Measurements from ENCODE around the gene RPP14.
A peak's percentile ranks its signal among the peaks of the same experiment; 100 is the strongest.

Gene RPP14

GRCh38 chr3:58291671-58292338, 14.2 kb upstream of the RPP14 start:
- DNase-seq: no peak

- DNase-seq: no peak
These were observed 13.2 kb upstream of the RPP14 start for GRCh38 chr3:58292866-58293265.

- DNase-seq: no peak
These were observed 12.5 kb upstream of the RPP14 start for GRCh38 chr3:58293516-58293915.

GRCh38 chr3:58296269-58296668, 9.8 kb upstream of the RPP14 start:
- no peak for DNase-seq

DNA sequence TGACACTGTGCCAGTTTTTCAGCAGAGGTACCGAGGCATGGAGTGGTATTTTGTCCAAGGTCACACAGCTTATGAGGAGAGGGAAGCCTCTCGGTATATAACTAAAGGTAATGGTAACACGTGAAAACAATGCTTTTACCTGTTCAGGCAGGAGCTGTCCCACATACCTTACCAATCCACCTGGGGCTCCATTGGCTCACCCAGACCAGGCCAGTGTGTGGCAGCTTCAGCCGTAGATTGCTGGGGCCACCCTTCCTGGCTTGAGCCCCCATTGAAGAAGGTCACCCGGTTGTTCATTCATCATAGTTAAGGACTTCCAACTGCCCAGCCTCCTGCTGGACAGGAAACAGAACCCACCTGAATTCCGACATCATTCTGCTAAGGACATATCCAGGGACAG, 9.2 kb upstream of the RPP14 start:
- DNase-seq: no peak

- peak in 1 of 2 donors; percentile 6 for DNase-seq
These were observed 7.9 kb upstream of the RPP14 start for GRCh38 chr3:58298190-58298589.

- no peak for DNase-seq
These were observed 7.0 kb upstream of the RPP14 start for GRCh38 chr3:58299075-58299474.

DNA sequence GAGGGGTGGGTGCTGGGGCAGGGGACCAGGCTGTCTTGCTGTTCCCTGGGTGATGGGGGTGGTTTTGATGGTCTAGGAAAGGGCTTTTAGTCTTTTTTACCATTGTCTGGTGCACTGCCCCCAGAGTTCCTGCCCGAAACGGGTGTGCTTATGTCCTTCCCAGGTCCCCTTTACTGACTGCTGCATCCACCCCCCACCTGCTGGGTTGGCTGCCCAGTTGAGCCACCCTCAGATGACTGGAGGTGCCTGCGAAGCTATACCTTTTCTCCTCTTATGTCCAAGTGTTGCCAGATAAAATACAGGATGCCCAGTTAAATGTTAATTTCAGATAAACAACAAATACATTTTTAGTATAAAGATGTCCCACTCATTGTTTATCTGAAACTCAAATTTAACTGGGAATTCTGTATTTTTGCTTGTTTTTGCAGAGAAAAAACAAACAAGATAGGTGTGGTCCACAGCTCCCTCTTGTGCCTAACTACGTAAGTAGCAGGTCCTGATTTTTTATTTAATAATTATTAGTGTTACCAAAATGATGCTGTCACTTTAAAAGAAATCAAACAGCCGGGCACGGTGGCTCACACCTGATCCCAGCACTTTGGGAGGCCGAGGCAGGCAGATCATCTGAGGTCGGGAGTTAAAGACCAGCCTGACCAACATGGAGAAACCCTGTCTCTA, 6.1 kb upstream of the RPP14 start:
- peak; percentile 38 to 45 for DNase-seq

- DNase-seq: peak; percentile 7 to 40
These were observed 1.7 kb downstream of the RPP14 start for GRCh38 chr3:58307639-58308215.

GRCh38 chr3:58308728-58309127, 2.7 kb downstream of the RPP14 start:
- no peak for DNase-seq

DNA sequence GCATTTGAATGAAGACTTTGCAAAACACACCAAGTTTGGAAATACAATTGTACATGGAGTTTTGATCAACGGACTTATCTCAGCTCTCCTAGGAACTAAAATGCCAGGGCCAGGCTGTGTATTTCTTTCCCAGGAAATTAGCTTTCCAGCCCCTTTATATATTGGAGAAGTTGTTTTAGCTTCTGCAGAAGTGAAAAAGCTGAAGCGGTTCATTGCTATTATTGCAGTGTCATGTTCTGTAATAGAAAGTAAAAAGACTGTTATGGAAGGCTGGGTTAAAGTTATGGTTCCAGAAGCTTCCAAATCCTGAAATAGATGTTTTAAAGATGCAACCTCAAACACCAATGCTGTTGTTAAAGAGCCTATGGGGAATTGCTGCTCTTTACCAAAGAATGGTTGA, 11.8 kb downstream of the RPP14 start:
- DNase-seq: peak; percentile 50 to 52

DNA sequence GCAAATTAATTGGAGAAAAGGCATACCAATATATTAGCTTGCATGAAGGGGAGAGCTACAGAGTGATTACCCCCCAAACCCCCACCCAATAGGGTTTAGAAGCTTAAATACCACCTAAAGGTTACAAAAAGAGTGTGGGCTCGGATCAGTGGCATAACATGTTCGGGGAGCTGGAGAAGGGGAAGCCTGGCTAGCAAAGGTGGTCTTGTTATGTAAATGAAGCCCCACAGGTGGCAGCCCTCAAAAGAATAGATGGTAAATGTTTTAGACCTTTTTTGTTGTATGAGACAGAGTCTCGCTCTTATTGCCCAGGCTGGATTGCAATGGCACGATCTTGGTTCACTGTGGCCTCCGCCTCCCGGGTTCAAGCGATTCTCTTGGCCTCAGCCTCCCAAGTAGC, 15.7 kb downstream of the RPP14 start:
- DNase-seq: no peak

GRCh38 chr3:58322793-58323192, 16.7 kb downstream of the RPP14 start:
- DNase-seq: no peak

DNA sequence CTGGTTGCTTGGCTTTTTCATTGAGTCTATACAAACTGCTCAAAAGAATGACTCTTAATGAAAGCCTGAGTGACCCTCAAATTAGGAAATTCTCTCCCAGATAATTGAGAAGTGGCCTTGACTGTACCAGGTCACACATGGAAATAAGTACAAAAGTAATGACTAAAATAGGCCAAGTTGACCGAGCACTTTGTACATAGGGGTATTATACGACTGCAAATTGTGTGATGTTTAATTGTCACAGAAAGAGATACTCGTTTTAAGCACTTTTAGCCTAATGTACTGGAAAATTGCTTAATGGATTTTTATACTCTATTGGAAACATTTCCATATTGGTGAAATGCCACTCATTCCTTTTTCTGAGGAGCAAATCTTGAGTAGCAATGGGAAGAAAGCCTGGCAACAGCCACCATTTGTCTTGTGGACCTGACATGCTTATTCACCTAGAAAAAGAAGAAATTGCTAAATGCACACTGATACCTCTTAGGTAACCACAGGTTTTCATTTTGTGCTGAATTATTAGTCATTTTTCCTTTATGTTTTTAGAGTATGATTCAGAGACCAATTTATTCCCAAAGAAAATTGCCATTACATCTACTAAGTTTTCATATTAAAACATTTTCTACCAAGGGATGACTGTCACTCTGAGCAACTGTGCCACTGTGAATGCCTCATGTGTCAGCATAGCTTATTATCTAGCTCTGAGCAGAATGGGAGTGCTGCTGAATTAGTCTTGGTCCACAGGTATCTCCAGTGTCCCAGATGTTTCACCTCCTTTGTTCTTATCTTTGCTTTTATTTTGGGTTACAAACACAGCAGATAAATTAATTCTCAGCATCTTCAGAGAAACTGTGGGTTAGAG, 17.7 kb downstream of the RPP14 start:
- DNase-seq: no peak

GRCh38 chr3:58324391-58325390, 18.6 kb downstream of the RPP14 start:
- no peak for DNase-seq

GRCh38 chr3:58325525-58325992, 19.5 kb downstream of the RPP14 start:
- no peak for DNase-seq

GRCh38 chr3:58326267-58326900, 20.3 kb downstream of the RPP14 start:
- DNase-seq: no peak

DNA sequence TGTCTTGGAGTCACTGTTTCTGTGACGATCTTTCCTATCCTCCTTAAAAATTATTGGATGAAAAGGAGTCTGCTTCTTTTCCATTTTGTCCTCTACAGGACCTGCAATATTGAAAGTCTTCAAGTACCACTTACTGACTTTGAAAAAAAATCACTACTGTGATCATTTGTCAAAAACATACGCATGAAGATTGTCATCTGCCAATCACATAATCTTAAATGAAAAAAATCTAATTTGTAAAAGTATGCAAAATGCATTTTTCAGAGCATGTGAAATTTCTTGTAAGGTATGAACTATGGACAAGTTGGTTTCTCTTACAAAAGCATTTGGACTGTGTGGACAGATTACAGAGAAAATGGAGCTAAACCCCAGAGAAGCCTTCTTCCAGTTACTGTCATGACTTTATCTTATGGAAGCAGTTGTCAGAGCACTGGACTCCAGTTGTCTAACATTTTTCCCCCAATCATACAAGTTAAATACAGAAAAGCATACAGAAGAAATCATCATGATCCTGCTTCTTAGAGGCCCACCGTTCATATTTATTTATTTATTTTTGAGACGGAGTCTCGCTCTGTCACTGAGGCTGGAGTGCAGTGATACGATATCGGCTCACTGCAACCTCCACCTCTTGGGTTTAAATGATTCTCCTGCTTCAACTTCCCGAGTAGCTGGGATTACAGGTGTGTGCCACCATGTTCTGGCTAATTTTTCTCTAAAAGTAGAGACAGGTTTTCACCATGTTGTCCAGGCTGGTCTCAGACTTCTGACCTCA, 23.3 kb downstream of the RPP14 start:
- no peak for DNase-seq

DNA sequence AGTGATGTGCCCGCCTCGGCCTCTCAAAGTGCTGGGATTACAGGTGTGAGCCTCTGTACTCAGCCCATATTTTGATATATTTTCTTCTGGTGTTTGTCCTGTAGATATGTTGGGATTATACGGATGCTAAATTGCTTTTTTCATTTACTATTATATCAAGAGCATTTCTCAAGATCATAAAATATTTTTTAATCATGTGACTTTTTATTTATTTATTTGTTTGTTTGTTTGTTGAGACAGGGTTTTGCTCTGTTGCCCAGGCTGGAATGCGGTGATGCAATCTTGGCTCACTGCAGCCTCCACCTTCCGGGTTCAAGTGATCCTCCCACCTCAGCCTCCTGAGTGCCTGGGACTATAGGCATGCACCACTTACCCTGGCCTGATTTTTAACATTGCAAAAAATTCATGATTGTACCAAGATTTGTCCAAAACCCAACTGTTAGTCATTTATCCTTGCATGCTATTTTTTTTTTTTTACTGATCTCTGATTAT, 23.9 kb downstream of the RPP14 start:
- no peak for DNase-seq

DNA sequence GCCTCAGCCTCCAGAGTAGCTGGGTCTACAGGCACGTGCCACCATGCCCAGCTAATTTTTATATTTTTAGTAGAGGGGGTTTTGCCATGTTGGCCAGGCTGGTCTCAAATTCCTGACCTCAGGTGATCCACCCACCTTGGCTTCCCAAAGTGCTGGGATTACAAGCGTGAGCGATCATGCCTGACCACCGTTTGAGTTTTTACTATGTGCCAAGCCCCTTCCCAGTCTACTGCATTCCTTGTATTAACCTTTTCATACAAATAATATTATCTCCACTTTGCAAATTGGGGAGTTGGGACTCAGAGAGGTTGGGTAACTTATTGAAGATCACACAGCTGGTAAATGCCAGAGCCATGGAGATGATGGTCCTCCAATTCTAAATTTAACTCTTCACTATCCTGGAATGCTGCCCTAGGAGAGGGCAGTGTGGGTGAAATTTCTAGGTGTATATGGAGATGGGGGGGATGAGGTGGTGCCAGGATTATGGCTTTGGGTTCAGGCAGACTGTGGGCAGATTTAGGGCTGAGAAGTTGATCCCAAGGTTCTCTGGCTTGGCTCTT, 25.6 kb downstream of the RPP14 start:
- DNase-seq: no peak
